ENCODE measurements around the gene LMF1. TPM values are rescaled to one million over a fixed set of nuclear protein-coding genes. Genes with fewer than 3 reads are reported as not detected.

The LMF1 gene
- total and polyA plus RNA-seq, 9 of the 15 experiments (the other 6 are each of a cell fraction or from before 2014, with no cell fraction given), result 0.11 to 1.6 (median 0.55) TPM; not detected in 1

DNA sequence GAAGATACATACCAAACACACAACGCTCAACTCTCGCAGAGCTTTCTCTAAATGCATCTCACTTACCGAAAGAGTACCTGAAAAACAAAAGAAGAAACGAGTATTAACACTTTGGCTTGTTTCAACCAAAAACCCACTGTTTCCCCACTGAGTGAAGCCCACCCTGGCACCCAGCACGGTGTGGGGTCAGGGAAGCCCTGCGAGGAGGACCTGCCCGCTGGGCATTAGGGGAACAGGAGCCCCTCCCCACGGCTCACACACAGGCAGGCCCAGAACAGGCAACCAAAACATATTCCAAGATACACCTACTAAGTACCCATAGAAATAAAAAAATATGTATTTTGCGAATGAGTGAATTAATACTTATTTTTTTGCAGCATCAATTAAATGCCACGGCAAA is 36.6 kb downstream of the LMF1 start:
- Histone ChIP-seq H3K4me1 (replicated peaks in 1 of 2; ENCODE audit: control insufficient read depth in 2 of 2, insufficient read depth in 2 of 2, low read length in 2 of 2) (peaks cover 0 to 18% of the 10 kb centered on the region in 2 experiments; a peak in 1 of 5 replicates), H3K27me3 (ENCODE audit: control insufficient read depth in 2 of 2, insufficient read depth in 2 of 2, low read length in 2 of 2) (peaks cover 67 to 97% of the 10 kb centered on the region in 2 experiments), H3K4me2 (ENCODE audit: insufficient read depth, low read length) (no peak overlapping the region), H3K9me1 (ENCODE audit: control insufficient read depth, insufficient read depth, low read length) (no peaks in the 10 kb centered on the region), H3K9ac (ENCODE audit: insufficient read depth in 1 of 2, low read depth in 2 of 2, low read length in 2 of 2) (no peak overlapping the region), H3K4me3 (no peak overlapping the region), H2AFZ (ENCODE audit: low read depth, low read length) (no peak overlapping the region), H3K9me3 (replicated peaks; ENCODE audit: control insufficient read depth, insufficient read depth, low read depth, low read length) (no peaks in the 10 kb centered on the region), H3K36me3 (ENCODE audit: control insufficient read depth, insufficient read depth, low read length) (no peaks in the 10 kb centered on the region), H3K27ac (ENCODE audit: extremely low read depth, low read depth, low read length) (no peak overlapping the region), H4K20me1 (replicated peaks; ENCODE audit: control insufficient read depth, insufficient read depth, low read length) (peaks cover 28% of the 10 kb centered on the region), H3K79me2 (ENCODE audit: control insufficient read depth, insufficient read depth, low read length) (no peaks in the 10 kb centered on the region)
- intact Hi-C loops (cut with micrococcal nuclease), result no loop called here
- FAIRE-seq, result no peak
- WGBS (ENCODE audit: insufficient coverage, low coverage, missing lambda C conversion rate), result under 1% methylated on average over 10 of the region's 10 CpGs
- POLR2A ChIA-PET, result no interaction called here
- in situ Hi-C loops (cut with MboI), result no loop called here
- no TSS peak for BruUV-seq (replicated peaks)
- no peak for DNase-seq (ENCODE audit: extremely low read depth in 1 of 4, low spot score in 3 of 4)
- TF ChIP-seq PURB (CRISPR knock-in tag; IDR thresholded peaks at IDR 0.05; ENCODE audit: low read depth), result no peak
- no peak for TF ChIP-seq HLTF (IDR thresholded peaks at IDR 0.05)
- no peak for TF ChIP-seq PHB (CRISPR knock-in tag; IDR thresholded peaks at IDR 0.05)
- TF ChIP-seq ZNF830 (CRISPR knock-in tag; IDR thresholded peaks at IDR 0.05), result no peak
- CTCF ChIA-PET (ENCODE audit: low intra/inter-chr PET ratio), result no interaction called here
- ATAC-seq, result no peak

DNA sequence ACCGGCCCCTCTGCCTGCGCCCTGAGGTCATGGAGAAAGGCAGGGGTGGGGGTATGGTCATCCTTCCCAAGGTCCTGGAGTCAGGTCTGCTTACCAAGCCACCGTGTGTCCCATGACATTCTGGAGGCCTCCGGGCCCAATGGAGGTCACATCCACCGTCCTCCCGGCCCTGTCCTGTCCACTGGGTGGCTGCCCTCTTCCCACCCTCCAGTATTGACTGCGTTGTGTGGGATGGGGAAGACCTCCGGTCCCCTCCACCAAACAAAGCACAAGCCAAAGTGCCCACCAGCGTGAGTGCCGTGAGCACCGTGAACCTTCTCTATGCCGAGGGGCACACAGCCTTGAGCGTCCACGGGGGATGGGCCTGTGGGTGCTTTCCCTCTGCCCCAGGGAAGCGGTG is 37.2 kb downstream of the LMF1 start:
- intact Hi-C loops (cut with micrococcal nuclease), result no loop called here
- Histone ChIP-seq H3K4me3 (no peak overlapping the region), H3K27ac (ENCODE audit: extremely low read depth, low read depth, low read length) (no peak overlapping the region), H3K9me3 (replicated peaks; ENCODE audit: control insufficient read depth, insufficient read depth, low read depth, low read length) (no peaks in the 10 kb centered on the region), H3K9me1 (ENCODE audit: control insufficient read depth, insufficient read depth, low read length) (no peaks in the 10 kb centered on the region), H3K36me3 (ENCODE audit: control insufficient read depth, insufficient read depth, low read length) (no peaks in the 10 kb centered on the region), H3K27me3 (ENCODE audit: control insufficient read depth in 2 of 2, insufficient read depth in 2 of 2, low read length in 2 of 2) (peaks cover 62 to 96% of the 10 kb centered on the region in 2 experiments), H3K79me2 (ENCODE audit: control insufficient read depth, insufficient read depth, low read length) (no peaks in the 10 kb centered on the region), H3K4me2 (ENCODE audit: insufficient read depth, low read length) (no peak overlapping the region), H2AFZ (ENCODE audit: low read depth, low read length) (no peak overlapping the region), H3K4me1 (replicated peaks in 1 of 2; ENCODE audit: control insufficient read depth in 2 of 2, insufficient read depth in 2 of 2, low read length in 2 of 2) (peaks cover 0 to 17% of the 10 kb centered on the region in 2 experiments; a peak in 1 of 5 replicates), H3K9ac (ENCODE audit: insufficient read depth in 1 of 2, low read depth in 2 of 2, low read length in 2 of 2) (0 out of 4 replicates have a peak overlapping the region, but pooled peaks of 1 of the 2 experiments have one; percentile 45), H4K20me1 (replicated peaks; ENCODE audit: control insufficient read depth, insufficient read depth, low read length) (peaks cover 28% of the 10 kb centered on the region)
- DNase-seq (ENCODE audit: extremely low read depth in 1 of 4, low spot score in 3 of 4) (no peak), ATAC-seq (no peak), FAIRE-seq (no peak)
- in situ Hi-C loops (cut with MboI), result no loop called here
- no TSS peak for BruUV-seq (replicated peaks)
- ChIA-PET CTCF (ENCODE audit: low intra/inter-chr PET ratio) (no interaction called here), POLR2A (no interaction called here)
- 1% methylated on average over 12 of the region's 15 CpGs for WGBS (ENCODE audit: insufficient coverage, low coverage, missing lambda C conversion rate)
- no peak for TF ChIP-seq ZNF354B (CRISPR knock-in tag; IDR thresholded peaks at IDR 0.05)
- no peak for TF ChIP-seq CEBPB (tag; IDR thresholded peaks at IDR 0.05)
- no peak for TF ChIP-seq EGR1 (conservative IDR thresholded peaks at IDR 0.05)
- no peak for TF ChIP-seq BRF1 (IDR thresholded peaks at IDR 0.05; ENCODE audit: borderline replicate concordance, extremely low read depth, insufficient read length)
- TF ChIP-seq NFRKB (IDR thresholded peaks at IDR 0.05; ENCODE audit: low read depth), result no peak
- no peak for TF ChIP-seq TAL1 (IDR thresholded peaks at IDR 0.05)
- TF ChIP-seq RBM39 (optimal IDR thresholded peaks at IDR 0.05; ENCODE audit: low read depth, low read length), result no peak
- TF ChIP-seq, protein P1, sequence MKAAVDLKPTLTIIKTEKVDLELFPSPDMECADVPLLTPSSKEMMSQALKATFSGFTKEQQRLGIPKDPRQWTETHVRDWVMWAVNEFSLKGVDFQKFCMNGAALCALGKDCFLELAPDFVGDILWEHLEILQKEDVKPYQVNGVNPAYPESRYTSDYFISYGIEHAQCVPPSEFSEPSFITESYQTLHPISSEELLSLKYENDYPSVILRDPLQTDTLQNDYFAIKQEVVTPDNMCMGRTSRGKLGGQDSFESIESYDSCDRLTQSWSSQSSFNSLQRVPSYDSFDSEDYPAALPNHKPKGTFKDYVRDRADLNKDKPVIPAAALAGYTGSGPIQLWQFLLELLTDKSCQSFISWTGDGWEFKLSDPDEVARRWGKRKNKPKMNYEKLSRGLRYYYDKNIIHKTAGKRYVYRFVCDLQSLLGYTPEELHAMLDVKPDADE (conservative IDR thresholded peaks at IDR 0.05; ENCODE audit: control insufficient read depth, low read depth, low read length), result no peak
- no peak for TF ChIP-seq MEF2D (tag; conservative IDR thresholded peaks at IDR 0.05; ENCODE audit: low read depth)
- TF ChIP-seq NFYB (IDR thresholded peaks at IDR 0.05; ENCODE audit: extremely low read depth, insufficient read length), result no peak
- no peak for TF ChIP-seq RBM34 (IDR thresholded peaks at IDR 0.05; ENCODE audit: borderline replicate concordance, insufficient read depth, low read length)
- TF ChIP-seq, protein P2, sequence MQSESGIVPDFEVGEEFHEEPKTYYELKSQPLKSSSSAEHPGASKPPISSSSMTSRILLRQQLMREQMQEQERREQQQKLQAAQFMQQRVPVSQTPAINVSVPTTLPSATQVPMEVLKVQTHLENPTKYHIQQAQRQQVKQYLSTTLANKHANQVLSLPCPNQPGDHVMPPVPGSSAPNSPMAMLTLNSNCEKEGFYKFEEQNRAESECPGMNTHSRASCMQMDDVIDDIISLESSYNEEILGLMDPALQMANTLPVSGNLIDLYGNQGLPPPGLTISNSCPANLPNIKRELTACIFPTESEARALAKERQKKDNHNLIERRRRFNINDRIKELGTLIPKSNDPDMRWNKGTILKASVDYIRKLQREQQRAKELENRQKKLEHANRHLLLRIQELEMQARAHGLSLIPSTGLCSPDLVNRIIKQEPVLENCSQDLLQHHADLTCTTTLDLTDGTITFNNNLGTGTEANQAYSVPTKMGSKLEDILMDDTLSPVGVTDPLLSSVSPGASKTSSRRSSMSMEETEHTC (IDR thresholded peaks at IDR 0.05), result no peak
- no peak for TF ChIP-seq PCBP1 (IDR thresholded peaks at IDR 0.05; ENCODE audit: low read depth, low read length, poor library complexity, severe bottlenecking)

Measured in K562 (cell line).